Astrocyte of the spinal cord (primary cell): Measurements from ENCODE around the gene PM20D2.

Experiments used
- DNase-seq: peaks from one replicate; pipeline ENCODE4 v3.0.0; 2011; ENCODE audit warnings: low read depth, low spot score
- H3K4me3 ChIP-seq: 2 replicates; pipeline ENCODE4 v1.5.1; 2011; ENCODE audit warnings: low read depth, mild to moderate bottlenecking, low read length, moderate library complexity
- in situ Hi-C: cut with HindIII; loops from 2 replicates; pipeline ENCODE4 v1.10.0; 2017; ENCODE audit warnings: low sequenced_read_pairs
- TF ChIP-seq, protein P1 (sequence below): IDR thresholded peaks from 2 replicates; pipeline ENCODE4 v1.5.1; 2012; ENCODE audit warnings: low read depth, mild to moderate bottlenecking, low read length, inconsistent platforms

The PM20D2 gene

DNA sequence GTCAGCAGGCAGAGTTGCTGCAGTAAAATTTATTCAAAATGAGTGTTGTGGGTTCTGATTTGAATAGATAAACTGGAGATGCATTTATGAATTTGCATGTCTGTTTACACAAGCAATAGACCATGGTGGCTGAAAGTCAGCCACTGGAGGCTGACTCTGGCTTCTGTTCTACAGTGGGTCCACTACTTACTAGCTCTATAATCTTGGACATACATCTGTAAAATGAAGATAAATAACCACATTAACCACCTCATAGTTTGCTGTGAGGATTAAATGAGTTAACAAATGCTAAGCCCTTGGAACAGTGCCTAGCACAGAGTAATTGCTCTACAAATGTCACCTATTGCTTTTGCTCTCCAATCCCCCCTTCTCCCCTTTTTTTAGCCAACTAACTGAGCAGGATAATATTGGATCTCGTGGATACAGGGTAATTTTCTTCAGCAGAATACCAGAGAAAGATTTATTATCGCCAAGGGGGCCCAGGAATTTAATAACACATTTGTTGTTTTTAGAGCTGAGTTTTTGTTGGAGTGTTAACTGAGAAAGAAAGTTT, 1.4 kb upstream of the PM20D2 start:
- no peak overlapping the region for H3K4me3 ChIP-seq
- DNase-seq: no peak
- TF ChIP-seq, protein P1, sequence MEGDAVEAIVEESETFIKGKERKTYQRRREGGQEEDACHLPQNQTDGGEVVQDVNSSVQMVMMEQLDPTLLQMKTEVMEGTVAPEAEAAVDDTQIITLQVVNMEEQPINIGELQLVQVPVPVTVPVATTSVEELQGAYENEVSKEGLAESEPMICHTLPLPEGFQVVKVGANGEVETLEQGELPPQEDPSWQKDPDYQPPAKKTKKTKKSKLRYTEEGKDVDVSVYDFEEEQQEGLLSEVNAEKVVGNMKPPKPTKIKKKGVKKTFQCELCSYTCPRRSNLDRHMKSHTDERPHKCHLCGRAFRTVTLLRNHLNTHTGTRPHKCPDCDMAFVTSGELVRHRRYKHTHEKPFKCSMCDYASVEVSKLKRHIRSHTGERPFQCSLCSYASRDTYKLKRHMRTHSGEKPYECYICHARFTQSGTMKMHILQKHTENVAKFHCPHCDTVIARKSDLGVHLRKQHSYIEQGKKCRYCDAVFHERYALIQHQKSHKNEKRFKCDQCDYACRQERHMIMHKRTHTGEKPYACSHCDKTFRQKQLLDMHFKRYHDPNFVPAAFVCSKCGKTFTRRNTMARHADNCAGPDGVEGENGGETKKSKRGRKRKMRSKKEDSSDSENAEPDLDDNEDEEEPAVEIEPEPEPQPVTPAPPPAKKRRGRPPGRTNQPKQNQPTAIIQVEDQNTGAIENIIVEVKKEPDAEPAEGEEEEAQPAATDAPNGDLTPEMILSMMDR: no peak
- in situ Hi-C loops: no loop called here

DNA sequence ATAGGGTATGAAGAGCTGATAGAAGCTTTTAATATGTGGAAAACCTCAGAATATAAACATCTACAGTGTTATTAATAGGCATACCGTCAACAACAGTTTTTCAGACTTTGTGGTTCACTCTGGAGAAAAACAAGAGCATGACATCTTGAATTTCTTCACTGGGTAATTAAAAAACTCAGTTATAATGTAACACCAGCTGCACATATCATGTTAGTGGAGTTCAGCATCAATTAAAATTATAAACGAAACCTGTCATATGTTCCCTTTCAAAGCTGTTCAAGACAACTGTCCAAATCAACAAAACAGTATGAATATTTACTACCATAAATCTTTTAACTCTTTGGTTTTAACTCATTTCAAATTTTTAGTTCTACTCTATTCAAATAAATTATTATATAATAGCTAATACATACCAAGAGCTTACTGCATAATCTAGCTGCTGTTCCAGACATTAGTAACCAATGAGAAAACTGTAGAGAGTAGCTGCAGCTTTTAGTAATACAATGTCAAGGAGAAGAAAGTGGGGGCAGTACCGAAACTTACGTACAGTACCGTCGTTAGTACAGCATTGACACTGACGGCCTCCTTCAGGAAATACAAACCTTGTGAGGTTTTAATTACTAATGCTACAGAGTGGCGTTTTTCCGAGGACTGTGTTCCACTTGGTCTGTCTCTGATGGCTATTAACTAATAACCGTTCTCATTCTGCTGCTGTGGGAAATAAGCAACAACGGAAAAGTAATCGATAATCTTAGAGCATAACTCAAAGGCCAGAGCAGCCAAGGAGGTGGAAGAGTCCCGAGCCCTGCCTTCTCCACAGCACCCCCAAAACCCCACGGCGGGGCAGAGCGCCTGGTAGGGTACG, 532 bp upstream of the PM20D2 start:
- peak overlapping the region; percentile 46 for H3K4me3 ChIP-seq
- TF ChIP-seq, protein P1: no peak
- in situ Hi-C loops: no loop called here
- peak; percentile 41 for DNase-seq

DNA sequence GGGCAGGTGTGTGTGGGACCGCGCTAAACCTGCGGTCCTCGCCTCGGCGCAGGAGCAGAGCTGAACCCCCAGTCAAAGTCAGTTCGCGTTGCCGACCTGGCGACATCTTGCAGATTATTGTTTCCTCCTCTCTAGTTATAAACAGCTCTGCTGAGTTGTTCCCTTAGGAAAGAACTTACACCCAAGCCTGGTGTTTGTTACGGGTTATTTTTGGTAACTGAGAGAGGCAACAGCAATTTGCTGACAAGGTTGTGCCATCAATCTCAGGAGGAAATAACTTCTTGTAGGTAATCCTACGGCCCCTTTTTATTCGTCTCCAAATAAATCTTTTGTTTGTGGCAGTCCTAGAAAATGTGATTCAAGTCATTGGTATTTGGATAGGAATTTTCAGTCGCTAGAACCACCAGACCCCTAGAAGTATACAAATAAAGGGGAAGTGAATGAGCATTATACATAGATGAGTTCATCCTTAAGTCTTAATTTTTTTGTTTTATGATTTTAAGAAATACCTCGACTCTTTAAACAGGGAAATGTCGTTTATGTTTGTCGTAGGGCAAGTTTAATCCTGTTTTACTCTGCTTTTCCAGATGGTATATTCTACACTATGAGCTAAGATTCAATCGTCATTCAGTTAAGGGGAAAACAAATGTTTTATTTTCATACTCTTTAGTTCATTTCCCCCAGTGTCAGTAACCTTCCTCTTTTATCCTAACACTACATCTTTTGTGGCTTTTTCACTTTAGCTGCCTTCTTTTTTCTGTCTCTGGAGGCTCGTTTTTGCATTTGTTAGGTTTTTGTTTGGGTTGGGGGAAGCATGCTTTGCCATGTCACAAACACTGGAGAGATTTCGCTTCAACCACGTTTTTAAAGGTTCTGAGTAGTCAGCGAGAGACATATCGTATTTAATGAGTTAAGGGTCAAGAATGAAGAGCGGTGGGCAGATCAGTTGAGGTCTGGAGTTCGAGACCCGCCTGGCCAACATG, 1.2 kb downstream of the PM20D2 start:
- in situ Hi-C loops: no loop called here
- peak overlapping the region; percentile 46 for H3K4me3 ChIP-seq
- peak; percentile 59 for DNase-seq
- TF ChIP-seq, protein P1: no peak

DNA sequence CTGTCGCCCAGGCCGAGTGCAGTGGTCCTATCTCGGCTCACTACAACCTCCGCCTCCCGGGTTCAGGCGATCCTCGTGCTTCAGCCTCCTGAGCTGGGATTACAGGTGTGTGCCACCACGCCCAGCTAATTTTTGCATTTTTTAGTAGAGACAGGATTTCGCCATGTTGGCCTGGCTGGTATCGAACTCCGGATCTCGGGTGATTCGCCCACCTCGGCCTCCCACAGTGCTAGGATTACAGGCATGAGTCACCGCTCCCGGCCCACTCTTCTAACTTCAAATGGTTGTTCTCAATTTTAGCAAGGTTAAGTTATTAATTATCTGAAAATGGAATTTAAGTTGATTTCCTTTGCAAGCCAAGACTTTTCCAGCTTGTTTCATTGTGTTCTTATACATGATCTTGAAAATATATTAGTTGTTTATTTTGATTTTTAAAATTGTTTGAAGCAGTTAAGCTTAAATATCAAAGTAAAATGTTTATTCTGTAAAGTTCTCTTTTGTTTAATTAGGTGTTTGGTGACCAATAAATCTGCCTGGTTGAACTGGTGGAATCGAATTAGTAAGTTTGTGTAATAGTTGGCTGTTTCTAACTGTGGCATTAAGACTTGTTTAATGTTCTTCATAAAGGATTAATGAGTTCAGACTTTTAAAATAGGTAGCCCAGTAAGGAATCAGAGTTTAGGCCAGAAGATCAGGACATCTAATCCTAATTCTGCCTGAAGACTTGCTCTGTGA, 2.3 kb downstream of the PM20D2 start:
- no peak for DNase-seq

DNA sequence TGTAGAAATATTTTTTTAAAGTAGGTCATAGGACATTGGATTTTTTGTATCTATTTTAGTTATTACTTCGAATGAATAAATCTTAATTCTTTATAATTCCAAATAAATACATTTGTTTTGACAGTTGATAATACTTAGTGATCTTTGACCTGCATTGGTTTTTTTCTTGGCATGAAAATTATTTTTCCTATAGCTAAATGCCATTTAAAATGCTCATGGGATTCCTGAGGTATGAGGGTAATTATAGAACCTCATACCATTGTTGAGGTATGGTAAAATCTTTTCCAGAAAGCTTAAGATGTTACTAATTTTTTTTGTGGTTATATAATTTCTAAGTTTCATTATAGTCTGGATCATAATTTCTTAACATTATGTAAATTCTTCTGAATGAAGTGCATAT, 8.3 kb downstream of the PM20D2 start:
- in situ Hi-C loops: no loop called here
- DNase-seq: peak; percentile 17
- TF ChIP-seq, protein P1: no peak
- no peak overlapping the region for H3K4me3 ChIP-seq

More for the DNA sequence above, 2.3 kb downstream of the PM20D2 start:
- in situ Hi-C loops: no loop called here
- TF ChIP-seq, protein P1: no peak
- no peak overlapping the region for H3K4me3 ChIP-seq
